BE2C (cell line): ENCODE data around the gene MYOD1.
A peak's percentile ranks its signal among the peaks of the same experiment; 100 is the strongest.

Experiments
- DNase-seq: peaks from one replicate; pipeline ENCODE4 v3.0.0-alpha.2; 2020
- H3K27me3 ChIP-seq: fragments of 250-450 bp; sonication (Bioruptor Pico); 2 replicates; pipeline ENCODE4 v1.5.1; 2020; ENCODE audit warnings: mild to moderate bottlenecking
- H3K36me3 ChIP-seq: fragments of 250-450 bp; sonication (Bioruptor Pico); 2 replicates; pipeline ENCODE4 v1.5.1; 2020; ENCODE audit warnings: mild to moderate bottlenecking
- H3K4me1 ChIP-seq: fragments of 250-450 bp; sonication (Bioruptor Pico); 2 replicates; pipeline ENCODE4 v1.5.1; 2020
- H3K4me3 ChIP-seq: 2 replicates; pipeline ENCODE4 v1.5.1; 2011; ENCODE audit warnings: low read depth, low read length
- H3K9me3 ChIP-seq: fragments of 250-450 bp; sonication (Bioruptor Pico); 2 replicates; pipeline ENCODE4 v1.5.1; 2020
- CTCF ChIP-seq: IDR thresholded peaks from 2 replicates; pipeline ENCODE4 v1.5.1; 2012; ENCODE audit warnings: mild to moderate bottlenecking, low read depth, low read length

Gene MYOD1

DNA sequence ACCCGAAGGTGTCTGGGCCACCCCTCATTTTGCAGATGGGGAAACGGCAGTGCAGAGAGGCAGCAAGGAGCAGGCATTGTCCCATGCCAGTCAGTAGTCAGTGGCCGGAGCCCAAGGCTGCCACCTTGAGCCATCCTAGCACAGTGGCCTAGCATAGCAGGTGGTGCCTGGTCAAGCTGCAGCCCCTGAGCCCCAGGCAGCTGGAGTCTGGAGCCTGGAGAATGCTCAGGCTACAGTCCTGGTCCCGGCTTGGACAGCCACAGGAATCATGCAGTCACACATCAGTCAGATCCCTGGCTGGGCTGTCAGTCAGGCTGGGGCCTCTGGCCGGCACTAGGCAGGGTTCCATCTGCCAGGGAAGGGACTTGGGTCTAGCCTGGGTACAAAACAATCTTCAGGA is 33.8 kb downstream of the MYOD1 start:
- no peaks in the 10 kb centered on the region for H3K4me1 ChIP-seq
- H3K4me3 ChIP-seq, result no peak overlapping the region

GRCh38 chr11:17753641-17754040 is 34.3 kb downstream of the MYOD1 start:
- Histone ChIP-seq H3K9me3 (no peaks in the 10 kb centered on the region), H3K27me3 (no peaks in the 10 kb centered on the region), H3K4me3 (no peak overlapping the region), H3K36me3 (no peaks in the 10 kb centered on the region), H3K4me1 (no peaks in the 10 kb centered on the region)
- no peak for DNase-seq
- no peak for TF ChIP-seq CTCF

More for the DNA sequence above, 33.8 kb downstream of the MYOD1 start:
- no peaks in the 10 kb centered on the region for H3K27me3 ChIP-seq
- no peaks in the 10 kb centered on the region for H3K9me3 ChIP-seq
- H3K36me3 ChIP-seq, result no peaks in the 10 kb centered on the region
- no peak for TF ChIP-seq CTCF
- no peak for DNase-seq

DNA sequence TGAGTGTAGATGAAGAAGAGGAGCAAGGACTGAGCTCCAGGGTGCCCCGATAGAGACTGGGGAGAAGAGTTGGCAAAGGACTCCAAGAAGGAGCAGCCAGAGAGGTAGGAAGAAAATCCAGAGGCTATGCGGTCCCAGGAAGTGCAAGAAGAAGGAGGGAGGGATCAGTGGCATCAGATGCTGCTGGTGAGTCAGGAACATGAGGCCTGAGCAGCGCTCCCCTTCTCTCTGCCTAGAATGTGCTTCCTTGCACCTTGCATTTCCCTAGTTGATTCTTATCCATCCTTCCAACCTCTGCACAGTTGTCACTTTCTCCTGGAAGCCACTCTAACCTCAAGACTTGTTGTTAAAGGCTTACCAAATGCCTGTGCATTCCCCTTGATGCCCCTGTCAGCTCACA is 36.5 kb downstream of the MYOD1 start:
- H3K4me1 ChIP-seq, result no peaks in the 10 kb centered on the region
- no peak overlapping the region for H3K4me3 ChIP-seq
- no peak for DNase-seq
- H3K27me3 ChIP-seq, result no peaks in the 10 kb centered on the region
- no peaks in the 10 kb centered on the region for H3K36me3 ChIP-seq
- H3K9me3 ChIP-seq, result no peaks in the 10 kb centered on the region
- TF ChIP-seq CTCF, result no peak

DNA sequence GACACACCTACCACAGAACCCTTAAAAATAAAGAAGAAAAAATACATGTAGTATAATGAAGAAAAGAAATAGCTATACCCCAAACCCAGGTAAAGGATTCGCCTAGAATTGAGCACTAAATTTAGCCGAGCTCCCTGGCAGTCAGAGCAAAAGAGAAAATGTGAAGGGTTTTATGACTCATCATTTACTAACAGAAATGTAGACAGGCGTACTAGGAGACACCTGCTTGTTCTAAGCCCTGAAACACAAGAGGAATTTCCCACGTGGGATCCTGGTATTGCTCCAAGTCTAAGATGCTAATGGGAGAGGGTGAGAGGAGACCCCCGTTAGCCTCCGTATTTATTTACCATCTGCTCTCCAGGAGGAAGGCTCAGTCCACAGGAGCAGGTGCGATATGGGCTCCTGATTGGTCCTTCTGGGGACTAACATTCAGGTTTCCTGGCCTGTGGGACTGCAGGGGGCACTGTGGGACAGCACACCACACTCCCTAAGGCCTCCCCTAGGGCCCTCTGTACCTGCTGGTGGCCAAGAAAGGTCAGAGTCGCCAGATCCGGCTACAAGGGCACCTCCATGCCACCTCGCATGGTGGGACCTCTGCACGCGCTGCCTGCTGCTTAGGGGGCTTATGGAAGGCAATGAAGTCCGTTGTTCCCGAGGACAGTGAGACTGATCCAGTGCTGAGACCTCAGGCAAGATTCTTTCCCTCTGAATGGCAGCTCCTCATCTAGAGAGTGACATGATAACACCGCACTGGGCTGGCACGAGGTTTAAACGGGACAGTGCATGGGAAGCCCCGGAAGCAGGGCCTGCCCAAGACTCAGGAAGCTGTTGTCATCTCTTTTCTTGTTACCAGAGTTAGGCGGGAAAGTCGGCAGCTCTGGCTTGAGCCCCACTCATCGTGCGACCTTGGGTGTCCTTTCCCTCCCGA is 41.0 kb downstream of the MYOD1 start:
- Histone ChIP-seq H3K36me3 (no peaks in the 10 kb centered on the region), H3K27me3 (no peaks in the 10 kb centered on the region), H3K9me3 (no peaks in the 10 kb centered on the region), H3K4me3 (no peak overlapping the region), H3K4me1 (peaks cover 8% of the 10 kb centered on the region)
- peak; percentile 51 for DNase-seq
- peak; percentile 66 for TF ChIP-seq CTCF

DNA sequence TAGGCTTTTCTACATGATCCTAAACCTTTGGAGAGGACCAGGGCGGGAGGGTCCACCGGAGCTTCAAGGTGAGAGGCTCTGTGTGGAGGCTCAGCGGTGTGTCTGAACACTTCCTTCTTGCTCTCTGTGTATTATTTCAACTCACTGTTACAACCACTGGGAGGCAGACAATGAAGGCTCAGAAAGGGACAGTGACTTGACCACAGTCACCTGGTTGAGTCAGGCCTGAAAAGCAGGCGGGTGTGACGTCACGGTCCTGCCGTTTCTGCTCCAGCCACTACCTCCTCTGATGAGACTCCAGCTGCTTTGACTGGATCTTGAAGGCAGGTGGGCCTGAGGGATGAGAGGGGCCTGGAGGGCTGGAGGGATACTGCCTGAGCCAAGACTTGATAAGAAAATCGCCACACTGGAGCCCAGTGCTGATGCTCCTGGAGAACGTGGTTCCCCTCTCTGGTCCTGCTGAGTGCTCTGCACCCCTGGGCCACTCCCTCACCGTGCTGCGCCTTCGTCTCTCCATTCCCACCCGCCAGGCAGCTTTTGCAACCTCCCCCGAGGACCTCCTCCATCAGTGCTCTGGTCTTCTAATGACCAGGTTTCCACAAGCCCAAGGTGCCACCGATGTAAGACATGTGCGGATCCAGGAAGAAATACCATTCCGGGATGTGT is 43.1 kb downstream of the MYOD1 start:
- TF ChIP-seq CTCF, result no peak
- Histone ChIP-seq H3K36me3 (no peaks in the 10 kb centered on the region), H3K4me1 (peaks cover 11% of the 10 kb centered on the region), H3K4me3 (no peak overlapping the region), H3K27me3 (no peaks in the 10 kb centered on the region), H3K9me3 (no peaks in the 10 kb centered on the region)
- DNase-seq, result no peak

GRCh38 chr11:17763244-17763643 is 43.9 kb downstream of the MYOD1 start:
- Histone ChIP-seq H3K4me3 (no peak overlapping the region), H3K27me3 (no peaks in the 10 kb centered on the region), H3K36me3 (no peaks in the 10 kb centered on the region), H3K9me3 (no peaks in the 10 kb centered on the region), H3K4me1 (peaks cover 11% of the 10 kb centered on the region)
- no peak for TF ChIP-seq CTCF
- no peak for DNase-seq
